Measurements from ENCODE around the gene ITGAL.
"Not testable (repeated sequence)": the region's sequence is repeated elsewhere in the genome, so short reads cannot be mapped to it uniquely, and the experiment has no call there.

Gene ITGAL

GRCh38 chr16:30449116-30449435 is 23.5 kb upstream of the ITGAL start:
- Mint-ChIP-seq H3K4me1 (peaks cover 13% of the 10 kb centered on the region), H3K36me3 (ENCODE audit: low read depth) (peaks cover 14% of the 10 kb centered on the region), H3K27ac (no peak overlapping the region), H3K27me3 (ENCODE audit: low read depth) (peaks cover 7% of the 10 kb centered on the region), H3K9me3 (peaks cover 2% of the 10 kb centered on the region), H3K4me3 (no peak overlapping the region)
- TF ChIP-seq CTCF (IDR thresholded peaks at IDR 0.05; ENCODE audit: unreplicated experiment in 3 of 3), result no peak

GRCh38 chr16:30452709-30453580 is 19.6 kb upstream of the ITGAL start:
- not testable (repeated sequence) for H3K4me1 Mint-ChIP-seq; H3K36me3 Mint-ChIP-seq (ENCODE audit: low read depth); H3K9me3 Mint-ChIP-seq; H3K27me3 Mint-ChIP-seq (ENCODE audit: low read depth); H3K4me3 Mint-ChIP-seq
- H3K27ac Mint-ChIP-seq, result peak overlapping the region in 2 of 3 experiments; percentile 67 to 71

- H3K9me3 Mint-ChIP-seq, result no peaks in the 10 kb centered on the region
- H3K27ac Mint-ChIP-seq, result no peak overlapping the region
- TF ChIP-seq CTCF (IDR thresholded peaks at IDR 0.05; ENCODE audit: unreplicated experiment in 3 of 3), result no peak
- H3K27me3 Mint-ChIP-seq (ENCODE audit: low read depth), result no peaks in the 10 kb centered on the region
- H3K4me1 Mint-ChIP-seq, result no peaks in the 10 kb centered on the region
- no peaks in the 10 kb centered on the region for H3K36me3 Mint-ChIP-seq (ENCODE audit: low read depth)
- H3K4me3 Mint-ChIP-seq, result no peak overlapping the region
Observed at GRCh38 chr16:30456302-30456701, 16.2 kb upstream of the ITGAL start.

DNA sequence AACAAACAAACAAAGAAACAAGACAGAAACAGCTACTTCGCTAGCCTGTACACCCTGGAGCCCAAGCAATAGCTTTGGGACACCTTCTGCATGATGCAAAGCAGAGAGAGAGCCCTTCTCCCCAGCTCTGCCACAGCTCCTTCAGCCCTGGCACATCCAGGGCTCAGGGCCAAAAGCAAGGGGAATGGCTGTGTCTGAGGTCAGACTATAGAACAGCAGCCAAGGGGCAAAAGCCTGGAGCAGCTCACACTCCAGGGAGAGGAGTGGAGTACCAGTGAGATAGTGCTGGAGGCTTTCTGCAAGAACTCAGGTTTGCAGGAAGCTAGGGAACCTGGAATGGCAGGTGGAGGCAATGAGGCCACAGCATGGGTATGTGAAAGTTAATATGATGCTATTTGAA is 15.3 kb upstream of the ITGAL start:
- Mint-ChIP-seq H3K27me3 (ENCODE audit: low read depth) (no peaks in the 10 kb centered on the region), H3K36me3 (ENCODE audit: low read depth) (no peaks in the 10 kb centered on the region)

GRCh38 chr16:30457743-30458560 is 14.6 kb upstream of the ITGAL start:
- no peak for TF ChIP-seq CTCF (IDR thresholded peaks at IDR 0.05; ENCODE audit: unreplicated experiment in 3 of 3)
- Mint-ChIP-seq H3K36me3 (ENCODE audit: low read depth) (no peaks in the 10 kb centered on the region), H3K4me3 (no peak overlapping the region), H3K9me3 (no peaks in the 10 kb centered on the region), H3K27me3 (ENCODE audit: low read depth) (no peaks in the 10 kb centered on the region), H3K27ac (no peak overlapping the region), H3K4me1 (no peaks in the 10 kb centered on the region)

More for the DNA sequence above, 15.3 kb upstream of the ITGAL start:
- no peak overlapping the region for H3K4me3 Mint-ChIP-seq
- no peak overlapping the region for H3K27ac Mint-ChIP-seq
- H3K9me3 Mint-ChIP-seq, result no peaks in the 10 kb centered on the region
- TF ChIP-seq CTCF (IDR thresholded peaks at IDR 0.05; ENCODE audit: unreplicated experiment in 3 of 3), result no peak
- no peaks in the 10 kb centered on the region for H3K4me1 Mint-ChIP-seq

DNA sequence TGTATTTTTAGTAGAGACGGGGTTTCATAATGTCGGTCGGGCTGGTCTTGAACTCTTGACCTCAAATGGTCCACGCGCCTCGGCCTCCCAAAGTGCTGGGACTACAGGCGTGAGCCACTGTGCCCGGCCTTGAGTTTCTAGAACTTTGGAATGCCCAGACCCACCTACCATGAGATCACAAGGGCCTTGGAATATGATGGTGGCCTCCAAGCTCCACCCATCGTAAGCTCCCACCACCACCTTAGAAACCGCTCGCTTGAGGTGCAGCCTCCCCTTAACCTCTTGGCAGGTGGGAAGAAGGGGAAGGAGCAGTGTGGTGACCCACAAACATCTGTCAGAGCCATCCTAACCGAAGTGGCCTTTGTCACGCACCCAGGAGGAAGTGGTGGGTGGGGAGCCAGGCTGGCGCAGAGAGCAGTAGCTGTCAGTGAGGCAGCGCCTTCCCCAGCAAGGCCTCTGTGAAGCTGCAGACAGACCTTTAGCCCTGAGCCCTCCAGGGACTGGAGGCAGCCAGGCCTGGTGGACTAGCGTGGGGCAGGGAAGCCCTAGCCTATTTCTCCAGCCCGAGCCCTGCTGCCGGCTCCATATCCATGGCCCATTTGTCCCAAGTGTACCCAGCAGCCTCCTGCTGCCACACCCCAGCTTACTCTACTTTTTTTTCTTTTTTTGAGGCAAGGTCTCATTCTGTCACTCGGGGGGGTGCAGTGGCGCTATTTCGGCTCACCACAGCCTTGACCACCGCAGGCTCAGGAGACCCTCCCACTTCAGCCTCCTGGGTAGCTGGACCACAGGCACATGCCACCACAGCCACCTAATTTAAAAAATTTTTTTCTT is 13.8 kb upstream of the ITGAL start:
- no peak for TF ChIP-seq CTCF (IDR thresholded peaks at IDR 0.05; ENCODE audit: unreplicated experiment in 3 of 3)
- no peaks in the 10 kb centered on the region for H3K36me3 Mint-ChIP-seq (ENCODE audit: low read depth)
- H3K27ac Mint-ChIP-seq, result no peak overlapping the region
- no peak overlapping the region for H3K4me3 Mint-ChIP-seq
- no peaks in the 10 kb centered on the region for H3K9me3 Mint-ChIP-seq
- H3K4me1 Mint-ChIP-seq, result no peaks in the 10 kb centered on the region
- H3K27me3 Mint-ChIP-seq (ENCODE audit: low read depth), result no peaks in the 10 kb centered on the region

All from nephron (organoid).